H1 (cell line): Measurements from ENCODE around the gene BCAS1. TPM values are rescaled to one million over a fixed set of nuclear protein-coding genes. Genes with fewer than 3 reads are reported as not detected.

Source experiments
- CTCF ChIA-PET: fragments of 300-600 bp; sonication (Branson Sonifier 250); formaldehyde crosslinking; loops from one replicate; lab custom pipeline; 2021; ENCODE audit not compliant: partially characterized antibody; lab: Charles Lee
- POLR2A ChIA-PET: fragments of 300-600 bp; sonication (Branson Sonifier 250); formaldehyde crosslinking; loops from one replicate; lab custom pipeline; 2021; ENCODE audit warnings: inconsistent platforms; ENCODE audit not compliant: partially characterized antibody; lab: Charles Lee
- DNase-seq, 2 experiments: peaks; one replicate each; pipeline versions ENCODE4 v3.0.0 to v3.0.0-alpha.2; 2010 to 2022; ENCODE audit warnings: low spot score in 2 of 2, low read depth in 1 of 2, mixed read lengths in 1 of 2
- FAIRE-seq: peaks from 2 replicates; lab custom pipeline; 2011; peaks lifted over from hg19 to GRCh38; lab: Jason Lieb, UNC
- H2AFZ ChIP-seq: 2 replicates; pipeline ENCODE4 v1.8.1; 2012; ENCODE audit warnings: low read length, inconsistent platforms
- H2AK5ac ChIP-seq: 2 replicates; pipeline ENCODE4 v1.6.1; 2013; ENCODE audit warnings: low read depth, low read length
- H2BK120ac ChIP-seq: replicated peaks from 2 replicates; pipeline ENCODE3; 2013; ENCODE audit warnings: low read depth, low read length, inconsistent platforms
- H2BK12ac ChIP-seq: 2 replicates; pipeline ENCODE4 v1.6.1; 2013; ENCODE audit warnings: low read depth, low read length
- H2BK15ac ChIP-seq: 2 replicates; pipeline ENCODE4 v1.6.1; 2013; ENCODE audit warnings: low read length
- H2BK20ac ChIP-seq: 2 replicates; pipeline ENCODE4 v1.6.1; 2013; ENCODE audit warnings: low read length
- H2BK5ac ChIP-seq: 2 replicates; pipeline ENCODE4 v1.6.1; 2013; ENCODE audit warnings: low read depth, low read length
- H3K14ac ChIP-seq: 2 replicates; pipeline ENCODE4 v1.6.1; 2013; ENCODE audit warnings: inconsistent platforms; ENCODE audit not compliant: insufficient read length
- H3K18ac ChIP-seq: 2 replicates; pipeline ENCODE4 v1.6.1; 2013; ENCODE audit warnings: low read length; ENCODE audit errors: extremely low read depth
- H3K23ac ChIP-seq: 2 replicates; pipeline ENCODE4 v1.6.1; 2013; ENCODE audit warnings: inconsistent platforms; ENCODE audit not compliant: insufficient read length
- H3K23me2 ChIP-seq: 2 replicates; pipeline ENCODE4 v1.6.1; 2013; ENCODE audit warnings: low read depth, low read length
- H3K27ac ChIP-seq: 2 replicates; pipeline ENCODE4 v1.6.1; 2011; ENCODE audit warnings: low read depth, low read length, inconsistent platforms
- H3K27me3 ChIP-seq, 4 experiments: replicated peaks in 1 of 4; 1 replicate in 1 of 4; 2 replicates in 3 of 4; pipeline versions ENCODE4 v1.6.1 to v1.8.1; 2011 to 2013; ENCODE audit warnings: low read length in 3 of 4, mild to moderate bottlenecking in 3 of 4, inconsistent platforms in 2 of 4, mixed read lengths in 2 of 4, moderate library complexity in 1 of 4; ENCODE audit not compliant: control insufficient read depth in 3 of 4, insufficient read depth in 3 of 4; ENCODE audit errors: extremely low read depth in 1 of 4
- H3K36me3 ChIP-seq, 4 experiments: 2 replicates each; pipeline versions ENCODE4 v1.6.1 to v1.8.1; 2011 to 2013; ENCODE audit warnings: mild to moderate bottlenecking in 4 of 4, low read length in 3 of 4, moderate library complexity in 2 of 4, control low read depth in 1 of 4, inconsistent platforms in 1 of 4; ENCODE audit not compliant: insufficient read depth in 4 of 4, control insufficient read depth in 2 of 4
- H3K4ac ChIP-seq: replicated peaks from 2 replicates; pipeline ENCODE3; 2013; ENCODE audit warnings: low read length, low read depth, mixed read lengths, inconsistent platforms; ENCODE audit not compliant: insufficient read length
- H3K4me1 ChIP-seq, 4 experiments: replicated peaks in 1 of 4; 1 replicate in 1 of 4; 2 replicates in 3 of 4; pipeline versions ENCODE4 v1.6.1 to v1.8.1; 2011 to 2013; ENCODE audit warnings: low read length in 3 of 4, inconsistent platforms in 2 of 4, mixed read lengths in 1 of 4; ENCODE audit not compliant: insufficient read depth in 4 of 4, control insufficient read depth in 3 of 4
- H3K4me2 ChIP-seq, 2 experiments: 2 replicates each; pipeline versions ENCODE4 v1.6.1 to v1.8.1; 2011 to 2013; ENCODE audit warnings: low read depth in 2 of 2, low read length in 2 of 2, control low read depth in 1 of 2, inconsistent platforms in 1 of 2, mild to moderate bottlenecking in 1 of 2; ENCODE audit not compliant: insufficient read depth in 1 of 2
- H3K4me3 ChIP-seq, 4 experiments: fragments of 200-600, 300-600 bp in 1 of 4; sonication (generic), shearing (Covaris generic), sonication (Bioruptor Twin) in 1 of 4; 2 replicates each; pipeline versions ENCODE4 v1.5.1 to v1.8.1; 2011 to 2016; ENCODE audit warnings: low read length in 4 of 4, low read depth in 3 of 4, control low read depth in 2 of 4, inconsistent platforms in 2 of 4, mild to moderate bottlenecking in 2 of 4, mixed read lengths in 1 of 4, moderate library complexity in 1 of 4; ENCODE audit not compliant: insufficient read depth in 2 of 4; ENCODE audit errors: extremely low read depth in 1 of 4
- H3K56ac ChIP-seq: replicated peaks from 2 replicates; pipeline ENCODE3; 2013; ENCODE audit warnings: low read depth, mild to moderate bottlenecking, mixed read lengths, low read length, inconsistent platforms; ENCODE audit not compliant: insufficient read length
- H3K79me1 ChIP-seq: 2 replicates; pipeline ENCODE4 v1.6.1; 2013; ENCODE audit warnings: low read depth, low read length, control low read depth
- H3K79me2 ChIP-seq, 2 experiments: 2 replicates each; pipeline versions ENCODE4 v1.6.1 to v1.8.1; 2012 to 2013; ENCODE audit warnings: low read length in 2 of 2, mild to moderate bottlenecking in 2 of 2, inconsistent platforms in 1 of 2; ENCODE audit not compliant: insufficient read depth in 2 of 2, control insufficient read depth in 1 of 2
- H3K9ac ChIP-seq, 4 experiments: replicated peaks in 1 of 4; 1 replicate in 1 of 4; 2 replicates in 3 of 4; pipeline versions ENCODE4 v1.6.1 to v1.8.1; 2011 to 2013; ENCODE audit warnings: low read depth in 3 of 4, low read length in 3 of 4, control low read depth in 2 of 4, mild to moderate bottlenecking in 2 of 4, moderate library complexity in 2 of 4, inconsistent platforms in 1 of 4; ENCODE audit errors: extremely low read depth in 1 of 4
- H3K9me3 ChIP-seq, 2 experiments: 2 replicates each; pipeline versions ENCODE4 v1.6.1 to v1.8.1; 2012 to 2013; ENCODE audit warnings: mild to moderate bottlenecking in 2 of 2, moderate library complexity in 2 of 2, control low read depth in 1 of 2, inconsistent platforms in 1 of 2, low read depth in 1 of 2, low read length in 1 of 2, mixed read lengths in 1 of 2; ENCODE audit not compliant: insufficient read depth in 2 of 2
- H4K20me1 ChIP-seq, 2 experiments: replicated peaks in 1 of 2; 2 replicates each; pipeline versions ENCODE3 to v1.8.1; 2011 to 2013; ENCODE audit warnings: inconsistent platforms in 2 of 2, low read length in 2 of 2, mild to moderate bottlenecking in 1 of 2; ENCODE audit not compliant: insufficient read depth in 2 of 2, control insufficient read depth in 1 of 2
- H4K5ac ChIP-seq: 2 replicates; pipeline ENCODE4 v1.6.1; 2013; ENCODE audit warnings: low read length, low read depth, mixed read lengths, inconsistent platforms; ENCODE audit not compliant: insufficient read length
- H4K8ac ChIP-seq: 2 replicates; pipeline ENCODE4 v1.8.0; 2013; ENCODE audit warnings: mild to moderate bottlenecking, moderate library complexity, low read length, inconsistent platforms; ENCODE audit not compliant: insufficient read depth; ENCODE audit errors: extremely low read depth
- H4K91ac ChIP-seq: replicated peaks from 2 replicates; pipeline ENCODE3; 2013; ENCODE audit warnings: low read length, mixed read lengths, inconsistent platforms; ENCODE audit not compliant: insufficient read length
- BCL11A ChIP-seq, 2 experiments: IDR thresholded peaks; one replicate each; pipeline ENCODE4 v1.6.1; 2011; ENCODE audit warnings: low read depth in 2 of 2, low read length in 2 of 2, mild to moderate bottlenecking in 2 of 2
- BRCA1 ChIP-seq: IDR thresholded peaks from 2 replicates; pipeline ENCODE4 v1.6.1; 2012; ENCODE audit warnings: low read depth, low read length, improper control_type of control experiment
- MAFK ChIP-seq: IDR thresholded peaks from 2 replicates; pipeline ENCODE4 v1.6.1; 2012; ENCODE audit warnings: low read depth, mild to moderate bottlenecking, improper control_type of control experiment, low read length
- POLR2AphosphoS5 ChIP-seq: IDR thresholded peaks from 2 replicates; pipeline ENCODE4 v1.6.1; 2011; ENCODE audit warnings: low read depth, low read length
- POU5F1 ChIP-seq: IDR thresholded peaks from 2 replicates; pipeline ENCODE4 v1.6.1; 2011; ENCODE audit warnings: low read depth, mild to moderate bottlenecking, low read length, moderate library complexity
- SIN3A ChIP-seq, 2 experiments: IDR thresholded peaks in 1 of 2; conservative IDR thresholded peaks in 1 of 2; 2 replicates each; pipeline ENCODE4 v1.6.1; 2011 to 2012; ENCODE audit warnings: low read length in 2 of 2, improper control_type of control experiment in 1 of 2, low read depth in 1 of 2, mild to moderate bottlenecking in 1 of 2
- SP1 ChIP-seq: IDR thresholded peaks from 2 replicates; pipeline ENCODE4 v1.6.1; 2011; ENCODE audit warnings: low read depth, low read length
- ZNF274 ChIP-seq: IDR thresholded peaks from 2 replicates; pipeline ENCODE4 v1.7.0; 2012; ENCODE audit warnings: low read length, borderline replicate concordance; ENCODE audit errors: extremely low read depth
- WGBS, 2 experiments: shearing (Covaris generic) in 1 of 2; methylation state at CpG; one replicate each; pipeline versions ENCODE4 v1.1.6 to v1.1.7; 2013 to 2015; ENCODE audit warnings: low lambda C conversion rate in 2 of 2, mixed read lengths in 2 of 2, inconsistent platforms in 1 of 2, low coverage in 1 of 2, missing lambda C conversion rate in 1 of 2; ENCODE audit not compliant: insufficient replicate concordance in 2 of 2, insufficient coverage in 1 of 2, insufficient read length in 1 of 2; ENCODE audit errors: extremely low coverage in 1 of 2, missing lambda C conversion rate in 1 of 2; 5-methylcytosine and 5-hydroxymethylcytosine counted together
- polyA plus RNA-seq, 7 experiments: library from polyadenylated mRNA; depleted of rRNA in 3 of 7; stranded (reverse) in 5 of 7; unstranded in 2 of 7; fragments of >200 nt in 5 of 7; fragments of 200-250 nt in 2 of 7; gene quantifications; 1 replicate in 5 of 7; 2 replicates in 1 of 7; 4 replicates in 1 of 7; pipeline versions ENCODE4 v1.2.1 to v1.2.3, GENCODE V29; 2011 to 2013; ENCODE audit warnings: missing spikeins in 2 of 7, mixed read lengths in 2 of 7
- total RNA-seq: library from RNA; stranded (reverse); fragmentation: NEBNext Ultra II Directional; extraction: Animal tissue kit (Norgen Biotek cat#: 25700); gene quantifications from 2 replicates; pipeline ENCODE4 v1.2.1, GENCODE V29; 2021
- TF ChIP-seq, protein P1 (sequence below): IDR thresholded peaks from 2 replicates; pipeline ENCODE4 v1.6.1; 2012; ENCODE audit warnings: inconsistent platforms
- TF ChIP-seq, protein P2 (sequence below): IDR thresholded peaks from 2 replicates; pipeline ENCODE4 v1.6.1; 2012; ENCODE audit warnings: inconsistent platforms
- TF ChIP-seq, protein P3 (sequence below): IDR thresholded peaks from 2 replicates; pipeline ENCODE4 v1.6.1; 2012; ENCODE audit warnings: low read length, inconsistent platforms

BCAS1 gene
- total and polyA plus RNA-seq, 2 of the 8 experiments (the other 6 are each of a cell fraction or from before 2014, with no cell fraction given): 0.06 to 0.19 TPM

DNA sequence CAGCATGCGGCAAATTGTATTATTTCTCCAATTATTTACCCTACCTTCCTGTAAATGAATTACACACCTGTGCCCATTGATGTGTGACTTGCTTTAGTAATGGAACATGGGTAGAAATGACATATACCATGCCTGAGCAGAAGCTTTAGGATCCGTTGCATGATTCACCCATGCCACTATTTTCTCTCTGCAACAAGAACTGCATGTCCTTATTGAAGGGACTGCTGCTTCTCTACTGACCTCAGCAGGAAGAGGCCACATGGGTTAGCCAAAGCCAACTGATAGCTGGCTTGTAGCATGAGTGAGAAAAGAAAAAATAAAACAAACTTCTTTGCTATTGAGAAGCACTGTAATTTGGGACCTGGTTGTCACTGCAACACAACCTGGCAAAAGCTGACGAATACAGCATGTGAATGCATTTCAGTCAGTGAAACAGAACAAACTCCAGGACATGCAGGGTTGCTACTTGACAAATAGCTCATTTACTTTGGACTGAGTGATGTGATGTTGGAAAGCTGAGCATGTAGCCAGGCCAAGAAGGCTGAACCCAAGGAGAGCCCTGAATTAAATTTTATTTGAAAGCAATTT is 99.2 kb downstream of the BCAS1 start:
- Histone ChIP-seq H3K36me3 (no peaks in the 10 kb centered on the region), H3K27ac (no peak overlapping the region), H3K4ac (no peak overlapping the region), H2AFZ (no peak overlapping the region), H3K14ac (no peak overlapping the region), H2BK20ac (no peak overlapping the region), H3K18ac (no peak overlapping the region), H3K9me3 (no peaks in the 10 kb centered on the region), H4K8ac (no peak overlapping the region), H3K79me1 (no peaks in the 10 kb centered on the region), H4K91ac (no peak overlapping the region), H3K9ac (no peak overlapping the region), H3K56ac (no peak overlapping the region), H3K79me2 (no peaks in the 10 kb centered on the region), H3K27me3 (no peaks in the 10 kb centered on the region), H4K20me1 (no peaks in the 10 kb centered on the region), H3K23ac (no peak overlapping the region), H3K4me1 (no peaks in the 10 kb centered on the region), H2AK5ac (no peak overlapping the region), H4K5ac (no peak overlapping the region), H2BK15ac (no peak overlapping the region), H3K4me2 (no peak overlapping the region), H3K4me3 (no peak overlapping the region), H3K23me2 (no peaks in the 10 kb centered on the region), H2BK120ac (no peak overlapping the region), H2BK5ac (no peak overlapping the region), H2BK12ac (no peak overlapping the region)
- CTCF ChIA-PET: interaction anchor here (0.6 to 1.5 kb wide), 3 partner anchors 36 to 251 kb away, joined by 3 to 5 read pairs (median 4); no protein-coding TSS in a partner anchor
- DNase-seq: no peak
- POLR2A ChIA-PET: no interaction called here
- FAIRE-seq: no peak
- 95% methylated on average over 3 of the region's 3 CpGs; no CpG with 5 or more reads in 1 of the 2 experiments for WGBS, 2 experiments
- TF ChIP-seq SIN3A (conservative IDR thresholded peaks at IDR 0.05 in 1 of 2, IDR thresholded peaks at IDR 0.05 in 1 of 2; ENCODE audit: low read depth in 1 of 2, low read length in 2 of 2) (no peak), BCL11A (IDR thresholded peaks at IDR 0.05; ENCODE audit: low read depth in 2 of 2, low read length in 2 of 2) (no peak), BRCA1 (no peak), POLR2AphosphoS5 (no peak), SP1 (no peak), ZNF274 (no peak), POU5F1 (no peak), MAFK (no peak)
- TF ChIP-seq, protein P1, sequence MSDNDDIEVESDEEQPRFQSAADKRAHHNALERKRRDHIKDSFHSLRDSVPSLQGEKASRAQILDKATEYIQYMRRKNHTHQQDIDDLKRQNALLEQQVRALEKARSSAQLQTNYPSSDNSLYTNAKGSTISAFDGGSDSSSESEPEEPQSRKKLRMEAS: no peak
- TF ChIP-seq, protein P2, sequence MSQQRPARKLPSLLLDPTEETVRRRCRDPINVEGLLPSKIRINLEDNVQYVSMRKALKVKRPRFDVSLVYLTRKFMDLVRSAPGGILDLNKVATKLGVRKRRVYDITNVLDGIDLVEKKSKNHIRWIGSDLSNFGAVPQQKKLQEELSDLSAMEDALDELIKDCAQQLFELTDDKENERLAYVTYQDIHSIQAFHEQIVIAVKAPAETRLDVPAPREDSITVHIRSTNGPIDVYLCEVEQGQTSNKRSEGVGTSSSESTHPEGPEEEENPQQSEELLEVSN: no peak
- TF ChIP-seq, protein P3, sequence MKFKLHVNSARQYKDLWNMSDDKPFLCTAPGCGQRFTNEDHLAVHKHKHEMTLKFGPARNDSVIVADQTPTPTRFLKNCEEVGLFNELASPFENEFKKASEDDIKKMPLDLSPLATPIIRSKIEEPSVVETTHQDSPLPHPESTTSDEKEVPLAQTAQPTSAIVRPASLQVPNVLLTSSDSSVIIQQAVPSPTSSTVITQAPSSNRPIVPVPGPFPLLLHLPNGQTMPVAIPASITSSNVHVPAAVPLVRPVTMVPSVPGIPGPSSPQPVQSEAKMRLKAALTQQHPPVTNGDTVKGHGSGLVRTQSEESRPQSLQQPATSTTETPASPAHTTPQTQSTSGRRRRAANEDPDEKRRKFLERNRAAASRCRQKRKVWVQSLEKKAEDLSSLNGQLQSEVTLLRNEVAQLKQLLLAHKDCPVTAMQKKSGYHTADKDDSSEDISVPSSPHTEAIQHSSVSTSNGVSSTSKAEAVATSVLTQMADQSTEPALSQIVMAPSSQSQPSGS: no peak
